HG03432 (cell line): ENCODE results near the gene ULK1.

Experiments used
- ATAC-seq: cut with Tn5 transposase; IDR thresholded peaks from one replicate; pipeline ENCODE4 v1.9.1; 2021; ENCODE audit warnings: mild to moderate bottlenecking, moderate library complexity; ENCODE audit not compliant: unreplicated experiment

ULK1 gene

GRCh38 chr12:131894313-131894860 lies at the start of gene ULK1:
TSS of gene ULK1 (plus strand) at chr12:131894622. CDS start at chr12:131895002, 380 bp downstream.
- peak; percentile 84 for ATAC-seq

GRCh38 chr12:131844656-131845055 lies 49.8 kb upstream of the ULK1 start:
- ATAC-seq, result no peak

- no peak for ATAC-seq
Measured at GRCh38 chr12:131845121-131845520, 49.3 kb upstream of the ULK1 start.

GRCh38 chr12:131847456-131847855 lies 47.0 kb upstream of the ULK1 start:
- ATAC-seq, result no peak

GRCh38 chr12:131848753-131849152 lies 45.7 kb upstream of the ULK1 start:
- no peak for ATAC-seq

GRCh38 chr12:131849700-131850553 lies 44.5 kb upstream of the ULK1 start:
- no peak for ATAC-seq

- no peak for ATAC-seq
Measured at GRCh38 chr12:131850856-131851559, 43.4 kb upstream of the ULK1 start.

GRCh38 chr12:131851741-131852550 lies 42.5 kb upstream of the ULK1 start:
- ATAC-seq, result no peak

- peak; percentile 51 for ATAC-seq
Measured at GRCh38 chr12:131852551-131853299, 41.7 kb upstream of the ULK1 start.

GRCh38 chr12:131853832-131854797 lies 40.3 kb upstream of the ULK1 start:
- no peak for ATAC-seq

- no peak for ATAC-seq
Measured at GRCh38 chr12:131854861-131855476, 39.5 kb upstream of the ULK1 start.

GRCh38 chr12:131855521-131856142 lies 38.8 kb upstream of the ULK1 start:
- ATAC-seq, result no peak

GRCh38 chr12:131856366-131857097 lies 37.9 kb upstream of the ULK1 start:
- ATAC-seq, result no peak

- no peak for ATAC-seq
Measured at GRCh38 chr12:131857908-131858850, 36.2 kb upstream of the ULK1 start.

- no peak for ATAC-seq
Measured at GRCh38 chr12:131860472-131861260, 33.8 kb upstream of the ULK1 start.
